ENCODE measurements around the gene PSMA7.

Gene PSMA7

GRCh38 chr20:62096421-62097380, 46.5 kb downstream of the PSMA7 start:
- no peak for DNase-seq (ENCODE audit: low read depth in 3 of 3, low spot score in 1 of 3)

GRCh38 chr20:62089393-62089792, 53.8 kb downstream of the PSMA7 start:
- DNase-seq (ENCODE audit: low read depth in 3 of 3, low spot score in 1 of 3) = no peak

- no peak for DNase-seq (ENCODE audit: low read depth in 3 of 3, low spot score in 1 of 3)
These were observed 54.7 kb downstream of the PSMA7 start for GRCh38 chr20:62088258-62089127.

- DNase-seq (ENCODE audit: low read depth in 3 of 3, low spot score in 1 of 3) = no peak
These were observed 55.6 kb downstream of the PSMA7 start for GRCh38 chr20:62087632-62088031.

GRCh38 chr20:62087227-62087626, 56.0 kb downstream of the PSMA7 start:
- DNase-seq (ENCODE audit: low read depth in 3 of 3, low spot score in 1 of 3) = no peak
